Mucosa of rectum (tissue), 2 donors: ENCODE measurements around the gene PKP1.

Experiments used
- H3K27ac ChIP-seq, 2 donors: one replicate each; pipeline ENCODE4 v1.7.0; 2013; ENCODE audit warnings: inconsistent platforms in 2 of 2, low read depth in 2 of 2, low read length in 2 of 2
- H3K27me3 ChIP-seq, 2 donors: one replicate each; pipeline ENCODE4 v1.7.0; 2013; ENCODE audit warnings: low read length in 2 of 2; ENCODE audit not compliant: control insufficient read depth in 2 of 2, insufficient read depth in 2 of 2
- H3K36me3 ChIP-seq, 2 donors: one replicate each; pipeline ENCODE4 v1.7.0; 2013; ENCODE audit warnings: low read length in 2 of 2; ENCODE audit not compliant: control insufficient read depth in 2 of 2, insufficient read depth in 2 of 2
- H3K4me1 ChIP-seq, 2 donors: one replicate each; pipeline ENCODE4 v1.7.0; 2013; ENCODE audit warnings: low read length in 2 of 2, mild to moderate bottlenecking in 1 of 2; ENCODE audit not compliant: control insufficient read depth in 2 of 2, insufficient read depth in 2 of 2
- H3K4me3 ChIP-seq, 2 donors: one replicate each; pipeline ENCODE4 v1.7.0; 2013; ENCODE audit warnings: low read length in 2 of 2
- H3K9ac ChIP-seq, 2 donors: one replicate each; pipeline ENCODE4 v1.7.0; 2013; ENCODE audit warnings: low read length in 2 of 2, low read depth in 1 of 2, mild to moderate bottlenecking in 1 of 2
- H3K9me3 ChIP-seq, 2 donors: one replicate each; pipeline ENCODE4 v1.7.0; 2013; ENCODE audit warnings: low read length in 2 of 2; ENCODE audit not compliant: control insufficient read depth in 2 of 2
- donor health status: healthy.
- donor health status: Normal muscosa, but diverticular disease.

The PKP1 gene

DNA sequence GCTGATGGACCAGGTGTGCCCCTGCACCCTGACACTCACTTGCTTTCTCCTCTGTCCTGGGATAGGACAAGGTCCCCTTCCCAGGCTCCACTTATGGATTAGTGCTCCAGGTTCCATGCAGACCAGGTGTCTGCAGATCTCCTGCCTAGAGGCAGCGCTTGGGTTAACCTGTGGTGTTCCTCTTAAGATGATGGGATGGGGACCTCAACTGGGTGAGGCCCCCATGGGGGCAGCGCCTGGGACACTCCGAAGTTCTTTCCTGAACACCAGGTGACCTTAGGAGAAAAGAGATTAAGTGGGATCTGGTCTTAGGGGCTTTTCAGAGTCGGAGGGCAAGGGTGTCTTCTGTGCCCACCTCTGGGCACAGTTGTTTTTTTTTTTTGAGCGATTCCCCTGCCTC lies 72.9 kb downstream of the PKP1 start:
- Histone ChIP-seq H3K27ac (no peak overlapping the region), H3K9ac (no peak overlapping the region), H3K4me3 (no peak overlapping the region), H3K9me3 (no peaks in the 10 kb centered on the region), H3K27me3 (peaks cover 0 to 2% of the 10 kb centered on the region in 2 donors), H3K36me3 (no peaks in the 10 kb centered on the region), H3K4me1 (peaks cover 0 to 4% of the 10 kb centered on the region in 2 donors)

DNA sequence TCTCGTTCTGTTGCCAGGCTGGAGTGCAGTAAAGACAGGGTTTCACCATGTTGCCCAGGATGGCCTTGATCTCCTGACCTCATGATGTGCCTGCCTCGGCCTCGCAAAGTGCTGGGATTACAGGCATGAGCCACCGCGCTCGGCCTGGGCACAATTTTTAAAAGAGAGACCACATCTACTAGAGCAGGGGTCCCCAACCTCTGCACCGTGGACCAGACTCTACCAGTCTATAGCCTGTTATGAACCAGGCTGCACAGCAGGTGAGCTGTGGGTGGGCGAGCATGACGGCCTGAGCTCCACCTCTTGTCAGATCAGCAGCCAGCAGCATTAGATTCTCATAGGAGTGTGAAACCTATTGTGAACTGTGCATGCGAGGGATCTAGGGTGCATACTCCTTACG lies 73.4 kb downstream of the PKP1 start:
- Histone ChIP-seq H3K9me3 (no peaks in the 10 kb centered on the region), H3K27me3 (no peaks in the 10 kb centered on the region), H3K27ac (no peak overlapping the region), H3K36me3 (no peaks in the 10 kb centered on the region), H3K4me3 (no peak overlapping the region), H3K4me1 (peaks cover 0 to 4% of the 10 kb centered on the region in 2 donors), H3K9ac (no peak overlapping the region)

DNA sequence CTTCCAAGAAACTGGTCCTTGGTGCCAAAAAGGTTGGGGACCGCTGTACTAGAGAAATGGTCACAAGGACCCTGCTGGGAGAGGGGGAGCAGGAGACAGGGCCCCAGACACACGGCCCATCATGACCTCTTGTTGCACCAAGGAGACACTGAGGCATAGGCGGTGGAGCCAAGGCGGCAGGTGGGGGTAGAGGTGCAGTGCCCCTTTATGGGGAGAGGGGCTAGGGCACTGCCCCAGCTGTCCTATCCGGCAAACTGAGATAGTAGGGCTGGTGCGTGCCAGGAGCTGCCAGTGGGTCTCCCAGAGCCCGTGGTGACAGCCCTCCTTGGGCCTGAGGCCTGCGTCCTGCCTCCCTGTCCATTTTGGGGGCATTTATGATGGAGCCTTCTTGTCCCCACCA lies 73.9 kb downstream of the PKP1 start:
- no peaks in the 10 kb centered on the region for H3K27me3 ChIP-seq
- H3K4me1 ChIP-seq = peaks cover 0 to 4% of the 10 kb centered on the region in 2 donors
- H3K27ac ChIP-seq = no peak overlapping the region
- no peak overlapping the region for H3K9ac ChIP-seq
- no peaks in the 10 kb centered on the region for H3K36me3 ChIP-seq
- H3K4me3 ChIP-seq = no peak overlapping the region
- H3K9me3 ChIP-seq = no peaks in the 10 kb centered on the region

DNA sequence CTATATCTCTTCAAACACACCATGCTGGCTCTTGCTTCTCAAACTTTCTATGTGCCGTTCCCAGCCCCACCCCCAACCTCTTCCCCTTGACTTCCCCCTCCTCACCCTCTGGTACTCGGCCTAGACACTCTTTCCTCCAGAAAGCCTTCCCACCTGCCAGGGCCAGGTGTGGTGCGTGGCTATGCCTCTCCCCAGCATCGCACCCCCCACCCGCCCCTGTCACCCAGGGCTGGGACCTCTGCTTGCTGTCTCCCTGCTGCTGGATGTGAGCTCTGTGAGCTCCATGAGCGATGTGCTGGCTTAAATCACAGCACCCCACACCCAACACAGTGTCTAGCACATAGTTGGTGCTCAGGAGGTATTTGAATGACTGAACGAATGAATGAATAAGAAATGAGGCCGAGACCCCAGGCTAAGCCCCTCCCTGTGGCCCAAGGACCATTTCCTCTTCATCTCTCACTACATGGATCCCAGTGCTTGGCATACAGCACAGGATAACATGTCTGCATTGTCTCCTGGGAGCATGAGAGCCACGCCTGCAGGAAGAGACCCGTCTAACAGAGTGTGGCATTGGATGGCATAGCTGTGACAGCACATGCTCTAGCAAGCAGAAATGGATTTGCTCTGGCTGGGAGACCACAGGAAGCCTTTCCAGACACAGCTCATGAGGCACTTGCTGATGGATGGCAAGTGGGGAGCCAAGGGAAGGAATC lies 74.5 kb downstream of the PKP1 start:
- Histone ChIP-seq H3K4me1 (peaks cover 0 to 4% of the 10 kb centered on the region in 2 donors), H3K9ac (no peak overlapping the region), H3K36me3 (no peaks in the 10 kb centered on the region), H3K4me3 (no peak overlapping the region), H3K27ac (no peak overlapping the region), H3K27me3 (peaks cover 0 to 2% of the 10 kb centered on the region in 2 donors), H3K9me3 (no peaks in the 10 kb centered on the region)

DNA sequence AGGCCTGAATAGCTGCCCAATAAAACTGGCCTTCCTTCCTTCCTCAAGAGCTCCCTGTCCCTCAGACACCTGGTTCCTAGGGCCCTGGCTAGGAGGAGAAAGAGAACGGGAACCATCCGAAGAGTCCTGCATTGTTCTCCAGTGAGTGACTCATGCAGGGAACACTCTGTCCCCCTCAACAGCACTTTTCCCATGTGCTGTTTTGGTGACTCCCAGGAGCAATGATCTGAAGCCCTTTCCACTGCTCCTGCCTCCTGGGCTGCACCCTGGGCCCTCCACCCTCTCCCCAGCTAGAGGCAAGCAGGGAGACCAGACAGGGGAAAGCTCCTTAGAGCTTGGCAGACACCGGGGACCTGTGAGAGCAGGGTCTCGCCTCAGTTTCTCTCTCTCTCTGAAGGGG lies 75.3 kb downstream of the PKP1 start:
- Histone ChIP-seq H3K9ac (no peak overlapping the region), H3K27me3 (peaks cover 0 to 2% of the 10 kb centered on the region in 2 donors), H3K27ac (no peak overlapping the region), H3K4me3 (no peak overlapping the region), H3K9me3 (no peaks in the 10 kb centered on the region), H3K36me3 (no peaks in the 10 kb centered on the region), H3K4me1 (no peaks in the 10 kb centered on the region)

DNA sequence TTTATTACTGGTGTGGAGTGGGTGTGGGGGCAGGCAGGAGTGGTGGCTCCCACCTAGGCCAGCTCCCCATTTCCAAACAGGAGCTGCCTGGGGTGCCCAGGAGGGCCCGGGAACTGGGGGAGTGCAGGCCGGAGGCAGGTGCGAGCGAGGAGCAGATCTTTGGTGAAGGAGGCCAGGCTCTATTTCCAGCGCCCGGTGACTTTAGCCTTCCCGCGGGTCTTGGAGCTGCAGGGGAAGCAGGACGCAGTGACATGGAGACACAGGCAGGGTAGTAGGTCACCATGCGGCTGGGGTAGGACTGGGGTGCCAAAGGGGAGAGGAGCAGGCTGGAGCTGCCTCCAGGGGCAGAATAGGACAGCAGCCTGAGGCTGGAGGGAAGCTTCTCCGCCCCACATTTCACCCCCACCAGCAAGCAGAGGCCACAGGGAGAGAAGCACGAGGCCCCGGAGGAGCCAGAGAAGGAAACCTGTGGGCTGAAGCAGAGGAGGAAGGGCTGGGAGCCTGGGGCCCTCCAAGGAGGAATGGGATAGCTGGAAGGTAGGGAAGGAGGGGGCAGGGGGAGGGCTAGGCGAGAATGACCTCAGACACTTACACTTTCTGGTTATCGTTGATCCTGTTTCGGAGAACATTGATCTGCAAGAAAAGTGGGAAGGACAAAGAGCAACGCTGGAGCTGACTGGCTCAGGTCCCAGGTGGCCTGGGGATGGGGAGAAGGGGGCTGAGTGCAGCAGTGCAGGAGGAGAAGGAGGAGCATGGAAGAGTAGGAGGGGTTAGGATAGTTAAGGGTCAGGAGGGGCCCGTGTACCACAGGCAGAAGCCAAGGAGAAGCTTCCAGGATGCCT lies 75.9 kb downstream of the PKP1 start:
- no peaks in the 10 kb centered on the region for H3K36me3 ChIP-seq
- no peaks in the 10 kb centered on the region for H3K4me1 ChIP-seq
- H3K9ac ChIP-seq = no peak overlapping the region
- H3K27me3 ChIP-seq = peaks cover 0 to 2% of the 10 kb centered on the region in 2 donors
- no peak overlapping the region for H3K27ac ChIP-seq
- H3K9me3 ChIP-seq = no peaks in the 10 kb centered on the region
- H3K4me3 ChIP-seq = no peak overlapping the region

DNA sequence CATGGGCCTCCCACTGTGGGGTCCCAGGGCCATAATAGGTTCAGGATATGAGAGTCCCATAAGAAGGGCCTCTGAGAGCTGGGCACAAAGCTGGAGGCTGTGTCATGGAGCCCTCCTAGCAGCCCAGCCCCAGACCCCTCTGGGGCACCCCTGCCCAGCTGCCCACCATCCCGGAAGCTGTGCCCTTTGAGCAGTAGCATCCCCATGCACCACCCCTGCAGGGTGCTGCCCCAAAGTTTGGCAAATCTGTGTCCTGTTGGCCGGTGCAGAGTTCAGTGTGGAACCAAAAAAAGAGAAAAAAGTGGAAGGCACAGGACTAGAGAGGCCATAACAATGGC lies 76.5 kb downstream of the PKP1 start:
- Histone ChIP-seq H3K4me3 (no peak overlapping the region), H3K36me3 (no peaks in the 10 kb centered on the region), H3K9me3 (no peaks in the 10 kb centered on the region), H3K27me3 (peaks cover 0 to 2% of the 10 kb centered on the region in 2 donors), H3K27ac (no peak overlapping the region), H3K4me1 (no peaks in the 10 kb centered on the region), H3K9ac (no peak overlapping the region)

DNA sequence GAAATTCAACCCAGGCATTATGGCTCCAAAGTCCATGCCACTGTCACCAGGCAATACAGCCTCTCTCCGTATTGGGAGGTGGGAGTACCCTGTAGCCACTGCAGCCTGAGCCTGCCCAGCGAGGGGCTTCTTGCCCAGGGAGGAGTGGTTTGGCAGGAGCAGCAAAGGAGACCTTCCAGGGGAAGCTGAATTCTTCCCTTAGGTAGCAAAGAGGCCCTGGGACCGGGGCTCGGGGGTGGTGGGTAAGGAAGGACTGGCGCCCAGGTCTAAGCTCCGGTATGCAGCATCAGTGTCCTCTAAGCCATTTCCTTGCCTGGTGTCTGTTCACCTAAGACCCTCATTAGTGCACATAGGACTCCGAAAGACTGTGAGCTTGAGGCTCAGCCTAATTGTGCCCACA lies 77.2 kb downstream of the PKP1 start:
- H3K36me3 ChIP-seq = no peaks in the 10 kb centered on the region
- H3K4me1 ChIP-seq = no peaks in the 10 kb centered on the region
- H3K27ac ChIP-seq = no peak overlapping the region
- no peak overlapping the region for H3K9ac ChIP-seq
- H3K9me3 ChIP-seq = no peaks in the 10 kb centered on the region
- peaks cover 0 to 2% of the 10 kb centered on the region in 2 donors for H3K27me3 ChIP-seq
- H3K4me3 ChIP-seq = no peak overlapping the region

DNA sequence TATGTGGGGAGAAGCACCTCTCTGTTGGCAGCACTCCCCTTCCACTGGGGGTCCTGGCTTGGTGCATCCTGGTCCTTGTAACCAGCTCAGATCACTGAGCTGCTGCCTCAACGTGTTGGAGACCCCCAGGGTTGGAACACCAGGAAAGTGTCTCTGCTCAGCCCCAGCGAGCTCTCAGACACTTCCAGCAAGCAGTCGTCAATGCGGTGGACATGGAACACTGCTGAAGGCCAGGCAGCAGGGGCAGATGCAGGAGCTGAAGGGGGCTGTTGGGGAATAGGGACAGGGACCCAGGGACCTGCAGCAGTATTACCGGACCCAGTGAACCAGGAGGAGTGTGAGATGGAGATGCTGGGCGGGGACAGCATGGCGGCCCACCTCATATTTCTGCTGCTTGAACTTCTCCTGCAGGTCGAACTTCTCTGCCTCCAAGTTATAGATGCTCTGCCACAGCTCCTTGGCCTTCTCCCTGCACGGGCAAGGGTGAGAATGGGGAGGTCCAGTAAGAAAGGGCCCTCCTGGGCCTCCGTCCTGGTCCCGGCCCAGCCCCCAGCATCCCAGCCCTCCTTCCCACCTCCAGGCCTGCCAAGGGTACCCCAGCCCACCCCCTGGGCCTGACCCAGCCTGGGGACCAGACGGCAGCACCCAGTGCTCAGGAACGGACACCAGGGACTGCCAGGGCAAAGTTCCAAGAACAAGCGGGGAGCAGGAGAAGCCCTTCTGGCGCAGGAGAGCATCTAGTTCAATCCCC lies 77.8 kb downstream of the PKP1 start:
- H3K4me3 ChIP-seq = no peak overlapping the region
- no peak overlapping the region for H3K27ac ChIP-seq
- H3K27me3 ChIP-seq = peaks cover 0 to 2% of the 10 kb centered on the region in 2 donors
- no peaks in the 10 kb centered on the region for H3K9me3 ChIP-seq
- H3K9ac ChIP-seq = no peak overlapping the region
- no peaks in the 10 kb centered on the region for H3K36me3 ChIP-seq
- H3K4me1 ChIP-seq = no peaks in the 10 kb centered on the region
